Astrocyte (in vitro differentiated cells and primary cell): ENCODE data around the gene PGA4. TPM values are rescaled to one million over a fixed set of nuclear protein-coding genes. Genes with fewer than 3 reads are reported as not detected.
"Not testable (repeated sequence)": the region's sequence is repeated elsewhere in the genome, so short reads cannot be mapped to it uniquely, and the experiment has no call there.

Source experiments
- DNase-seq: peaks from one replicate; pipeline ENCODE4 v3.0.0-alpha.2; 2010; ENCODE audit warnings: low read depth
- FAIRE-seq: peaks from 2 replicates; lab custom pipeline; 2011; peaks lifted over from hg19 to GRCh38; lab: Jason Lieb, UNC
- H2AFZ ChIP-seq: 2 replicates; pipeline ENCODE4 v1.6.0; 2012; ENCODE audit warnings: low read depth, low read length, inconsistent platforms
- H3K27ac ChIP-seq: 2 replicates; pipeline ENCODE4 v1.5.1; 2011; ENCODE audit warnings: low read depth, low read length, inconsistent platforms
- H3K27me3 ChIP-seq: 2 replicates; pipeline ENCODE4 v1.6.0; 2011; ENCODE audit warnings: low read length, inconsistent platforms; ENCODE audit not compliant: insufficient read depth
- H3K36me3 ChIP-seq: 2 replicates; pipeline ENCODE4 v1.5.1; 2011; ENCODE audit warnings: low read length, inconsistent platforms; ENCODE audit not compliant: insufficient read depth
- H3K4me1 ChIP-seq: 2 replicates; pipeline ENCODE4 v1.5.1; 2011; ENCODE audit warnings: low read length, inconsistent platforms; ENCODE audit not compliant: insufficient read depth
- H3K4me2 ChIP-seq: 2 replicates; pipeline ENCODE4 v1.6.0; 2012; ENCODE audit warnings: low read length, inconsistent platforms
- H3K4me3 ChIP-seq: 2 replicates; pipeline ENCODE4 v1.5.1; 2011; ENCODE audit warnings: low read depth, mild to moderate bottlenecking, low read length, inconsistent platforms; ENCODE audit not compliant: insufficient read depth
- H3K79me2 ChIP-seq: 2 replicates; pipeline ENCODE4 v1.6.0; 2012; ENCODE audit warnings: mild to moderate bottlenecking, low read length, inconsistent platforms; ENCODE audit not compliant: insufficient read depth
- H3K9ac ChIP-seq: 2 replicates; pipeline ENCODE4 v1.6.0; 2012; ENCODE audit warnings: mild to moderate bottlenecking, low read length, inconsistent platforms
- H3K9me3 ChIP-seq: 2 replicates; pipeline ENCODE4 v1.5.1; 2012; ENCODE audit warnings: low read depth, mild to moderate bottlenecking, low read length, inconsistent platforms; ENCODE audit not compliant: insufficient read depth
- H4K20me1 ChIP-seq: 2 replicates; pipeline ENCODE4 v1.6.0; 2012; ENCODE audit warnings: low read length, inconsistent platforms; ENCODE audit not compliant: insufficient read depth
- H3K27ac Mint-ChIP-seq: one replicate; pipeline ENCODE4 v1.8.0; 2021; ENCODE audit warnings: mild to moderate bottlenecking, mixed read lengths; ENCODE audit not compliant: unreplicated experiment
- H3K27me3 Mint-ChIP-seq: one replicate; pipeline ENCODE4 v1.8.0; 2021; ENCODE audit warnings: low read depth, mixed read lengths; ENCODE audit not compliant: unreplicated experiment
- H3K36me3 Mint-ChIP-seq: one replicate; pipeline ENCODE4 v1.8.0; 2021; ENCODE audit warnings: low read depth, mixed read lengths; ENCODE audit not compliant: unreplicated experiment
- H3K4me1 Mint-ChIP-seq: one replicate; pipeline ENCODE4 v1.8.0; 2021; ENCODE audit warnings: low read depth, mixed read lengths; ENCODE audit not compliant: unreplicated experiment
- H3K4me3 Mint-ChIP-seq: one replicate; pipeline ENCODE4 v1.8.0; 2021; ENCODE audit warnings: mild to moderate bottlenecking, moderate library complexity, mixed read lengths; ENCODE audit not compliant: unreplicated experiment
- H3K9me3 Mint-ChIP-seq: one replicate; pipeline ENCODE4 v1.8.0; 2021; ENCODE audit warnings: mild to moderate bottlenecking, mixed read lengths; ENCODE audit not compliant: unreplicated experiment
- EZH2 ChIP-seq: IDR thresholded peaks from 2 replicates; pipeline ENCODE4 v1.6.1; 2012; ENCODE audit warnings: mild to moderate bottlenecking, low read length, inconsistent platforms; ENCODE audit not compliant: insufficient read depth
- total RNA-seq: library from RNA; stranded (reverse); gene quantifications from 2 replicates; pipeline ENCODE4 v1.2.1, GENCODE V29; 2021
- TF ChIP-seq, protein P1 (sequence below): IDR thresholded peaks from 2 replicates; pipeline ENCODE4 v1.5.1; 2011; ENCODE audit warnings: low read depth, mild to moderate bottlenecking, inconsistent platforms, low read length, moderate library complexity; ENCODE audit not compliant: insufficient read depth

The PGA4 gene
- total RNA-seq, 1 donor from 2014 or later: 0.86 TPM

DNA sequence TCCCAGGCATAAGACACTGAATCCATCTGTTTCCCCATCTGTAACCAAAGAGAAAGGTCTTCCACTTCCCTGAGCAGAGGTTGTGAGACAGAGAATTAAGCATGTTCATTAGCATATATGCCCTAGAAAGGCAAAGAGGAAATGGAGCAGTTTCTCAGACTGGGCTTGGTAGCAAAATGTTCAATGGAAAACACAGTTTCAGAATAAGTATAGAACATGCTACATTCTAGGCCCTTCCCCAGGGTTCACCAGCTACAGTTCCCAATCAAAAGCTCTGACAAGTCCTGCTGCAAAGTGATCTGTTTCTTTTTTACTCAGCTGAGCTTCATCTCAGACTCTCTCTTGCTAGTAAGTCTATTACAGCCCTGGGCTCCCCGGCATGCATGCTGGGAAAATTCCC lies 30.2 kb downstream of the PGA4 start:
- H3K36me3 Mint-ChIP-seq, H3K27me3 ChIP-seq, H3K4me2 ChIP-seq, H3K36me3 ChIP-seq, H3K4me1 ChIP-seq, H2AFZ ChIP-seq, H3K9me3 Mint-ChIP-seq, H3K4me3 Mint-ChIP-seq, FAIRE-seq, H3K9me3 ChIP-seq, H3K27ac ChIP-seq, H3K4me1 Mint-ChIP-seq, DNase-seq, H3K79me2 ChIP-seq, H3K4me3 ChIP-seq, H3K9ac ChIP-seq, H3K27ac Mint-ChIP-seq, H4K20me1 ChIP-seq: not testable (repeated sequence)
- H3K27me3 Mint-ChIP-seq: peaks cover 26% of the 10 kb centered on the region

- Histone ChIP-seq H3K4me3 (no peak overlapping the region), H2AFZ (no peak overlapping the region), H3K9ac (no peak overlapping the region), H3K27me3 (peaks cover 2% of the 10 kb centered on the region), H4K20me1 (no peaks in the 10 kb centered on the region), H3K79me2 (no peaks in the 10 kb centered on the region), H3K36me3 (no peaks in the 10 kb centered on the region), H3K4me2 (no peak overlapping the region), H3K27ac (no peak overlapping the region), H3K9me3 (no peaks in the 10 kb centered on the region), H3K4me1 (no peaks in the 10 kb centered on the region)
- Mint-ChIP-seq H3K4me3 (no peak overlapping the region), H3K27ac (no peak overlapping the region), H3K4me1 (no peaks in the 10 kb centered on the region), H3K9me3 (no peaks in the 10 kb centered on the region), H3K36me3 (peaks cover 9% of the 10 kb centered on the region), H3K27me3 (peaks cover 16% of the 10 kb centered on the region)
- DNase-seq: no peak
- FAIRE-seq: no peak
- TF ChIP-seq, protein P1, sequence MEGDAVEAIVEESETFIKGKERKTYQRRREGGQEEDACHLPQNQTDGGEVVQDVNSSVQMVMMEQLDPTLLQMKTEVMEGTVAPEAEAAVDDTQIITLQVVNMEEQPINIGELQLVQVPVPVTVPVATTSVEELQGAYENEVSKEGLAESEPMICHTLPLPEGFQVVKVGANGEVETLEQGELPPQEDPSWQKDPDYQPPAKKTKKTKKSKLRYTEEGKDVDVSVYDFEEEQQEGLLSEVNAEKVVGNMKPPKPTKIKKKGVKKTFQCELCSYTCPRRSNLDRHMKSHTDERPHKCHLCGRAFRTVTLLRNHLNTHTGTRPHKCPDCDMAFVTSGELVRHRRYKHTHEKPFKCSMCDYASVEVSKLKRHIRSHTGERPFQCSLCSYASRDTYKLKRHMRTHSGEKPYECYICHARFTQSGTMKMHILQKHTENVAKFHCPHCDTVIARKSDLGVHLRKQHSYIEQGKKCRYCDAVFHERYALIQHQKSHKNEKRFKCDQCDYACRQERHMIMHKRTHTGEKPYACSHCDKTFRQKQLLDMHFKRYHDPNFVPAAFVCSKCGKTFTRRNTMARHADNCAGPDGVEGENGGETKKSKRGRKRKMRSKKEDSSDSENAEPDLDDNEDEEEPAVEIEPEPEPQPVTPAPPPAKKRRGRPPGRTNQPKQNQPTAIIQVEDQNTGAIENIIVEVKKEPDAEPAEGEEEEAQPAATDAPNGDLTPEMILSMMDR: peak; percentile 75
- no peak for TF ChIP-seq EZH2
Observed at GRCh38 chr11:61254403-61255025, 32.4 kb downstream of the PGA4 start.

DNA sequence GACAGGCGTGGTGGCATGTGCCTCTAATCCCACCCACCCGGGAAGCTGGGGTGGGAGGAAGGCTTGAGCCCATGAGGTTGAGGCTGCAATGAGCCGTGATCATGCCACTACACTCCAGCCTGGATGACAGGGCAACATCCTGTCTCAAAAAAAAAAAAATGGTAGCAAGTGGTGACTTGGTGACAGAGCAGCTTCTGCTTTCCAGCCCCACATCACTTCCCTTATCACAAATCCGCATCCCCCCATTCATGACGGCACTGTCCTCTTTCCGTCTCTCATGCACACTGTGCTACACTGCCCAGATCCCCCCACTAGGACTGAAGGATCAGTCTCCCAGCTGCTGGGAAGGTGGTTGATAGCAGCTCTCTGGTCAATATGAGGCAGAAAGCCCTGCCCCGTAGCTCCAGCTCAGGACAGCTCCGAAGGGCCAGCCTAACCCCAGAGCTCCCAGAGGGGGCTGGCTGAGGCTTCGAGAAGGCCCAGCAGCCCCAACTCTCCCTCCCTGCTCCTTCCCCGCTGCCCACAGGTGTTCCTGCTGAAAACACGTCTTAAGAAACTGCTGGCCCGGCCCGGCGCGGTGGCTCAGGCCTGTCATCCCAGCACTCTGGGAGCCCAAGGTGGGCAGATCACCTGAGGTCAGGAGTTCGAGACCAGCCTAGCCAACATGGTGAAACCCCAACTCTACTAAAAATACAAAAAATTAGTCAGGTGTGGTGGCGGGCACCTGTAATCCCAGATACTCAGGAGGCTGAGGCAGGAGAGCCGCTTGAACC lies 34.7 kb downstream of the PGA4 start:
- Mint-ChIP-seq H3K9me3 (no peaks in the 10 kb centered on the region), H3K36me3 (peaks cover 13% of the 10 kb centered on the region), H3K27me3 (peaks cover 10% of the 10 kb centered on the region), H3K4me1 (no peaks in the 10 kb centered on the region), H3K27ac (peak overlapping the region; percentile 64), H3K4me3 (no peak overlapping the region)
- H3K27me3 ChIP-seq: peaks cover 2% of the 10 kb centered on the region
- H3K4me3 ChIP-seq: no peak overlapping the region
- no peak overlapping the region for H2AFZ ChIP-seq
- H3K4me1 ChIP-seq: no peaks in the 10 kb centered on the region
- FAIRE-seq: no peak
- H3K9ac ChIP-seq: no peak overlapping the region
- DNase-seq: no peak
- no peak overlapping the region for H3K4me2 ChIP-seq
- H3K79me2 ChIP-seq: no peaks in the 10 kb centered on the region
- H4K20me1 ChIP-seq: no peaks in the 10 kb centered on the region
- no peaks in the 10 kb centered on the region for H3K36me3 ChIP-seq
- no peaks in the 10 kb centered on the region for H3K9me3 ChIP-seq
- TF ChIP-seq, protein P1: no peak
- no peak for TF ChIP-seq EZH2
- no peak overlapping the region for H3K27ac ChIP-seq
